Smooth muscle cell (in vitro differentiated cells): ENCODE results near the gene BTAF1. TPM values are rescaled to one million over a fixed set of nuclear protein-coding genes. Genes with fewer than 3 reads are reported as not detected.

Experiments
- DNase-seq: peaks from one replicate; lab custom pipeline; 2025; ENCODE audit not compliant: unreplicated experiment; lab: John Stamatoyannopoulos, UW
- H2AFZ ChIP-seq: fragments of 200-600 bp; sonication (generic); 2 replicates; pipeline ENCODE4 v1.6.0; 2016; ENCODE audit warnings: antibody characterized with exemption, low read depth, mild to moderate bottlenecking
- H3F3A ChIP-seq: fragments of 200-600 bp; sonication (generic); 2 replicates; pipeline ENCODE4 v1.6.0; 2017; ENCODE audit warnings: antibody characterized with exemption, low read depth
- H3K27ac ChIP-seq: fragments of 200-600 bp; sonication (generic); 2 replicates; pipeline ENCODE4 v1.5.1; 2016; ENCODE audit warnings: low read depth, mild to moderate bottlenecking
- H3K27me3 ChIP-seq: fragments of 200-600 bp; sonication (generic); 2 replicates; pipeline ENCODE4 v1.6.1; 2016; ENCODE audit warnings: low read depth, mild to moderate bottlenecking
- H3K36me3 ChIP-seq: fragments of 200-600 bp; sonication (generic); 2 replicates; pipeline ENCODE4 v1.5.1; 2016; ENCODE audit warnings: low read depth
- H3K4me1 ChIP-seq: fragments of 200-600 bp; sonication (generic); 2 replicates; pipeline ENCODE4 v1.5.1; 2016; ENCODE audit warnings: low read depth
- H3K4me2 ChIP-seq: fragments of 200-600 bp; sonication (generic); 2 replicates; pipeline ENCODE4 v1.6.0; 2016; ENCODE audit warnings: mild to moderate bottlenecking
- H3K4me3 ChIP-seq: fragments of 200-600 bp; sonication (generic); 2 replicates; pipeline ENCODE4 v1.5.1; 2016; ENCODE audit warnings: mild to moderate bottlenecking
- H3K79me2 ChIP-seq: fragments of 200-600 bp; sonication (generic); 2 replicates; pipeline ENCODE4 v1.6.0; 2016; ENCODE audit warnings: low read depth, mild to moderate bottlenecking
- H3K9ac ChIP-seq: fragments of 200-600 bp; sonication (generic); 2 replicates; pipeline ENCODE4 v1.6.0; 2016; ENCODE audit warnings: low read depth
- H3K9me3 ChIP-seq: fragments of 200-600 bp; sonication (generic); replicated peaks from 2 replicates; pipeline ENCODE4 v1.5.1; 2016; ENCODE audit warnings: low read depth
- H4K20me1 ChIP-seq: fragments of 200-600 bp; sonication (generic); 2 replicates; pipeline ENCODE4 v1.6.0; 2016; ENCODE audit warnings: low read depth
- CTCF ChIP-seq: fragments of 200-600 bp; sonication (generic); IDR thresholded peaks from 2 replicates; pipeline ENCODE4 v1.5.1; 2017; ENCODE audit warnings: borderline replicate concordance, mild to moderate bottlenecking, antibody characterized with exemption; ENCODE audit not compliant: insufficient read depth, poor library complexity, severe bottlenecking
- WGBS: methylation state at CpG from one replicate; pipeline ENCODE4 v1.1.7; 2016; ENCODE audit warnings: low lambda C conversion rate; 5-methylcytosine and 5-hydroxymethylcytosine counted together
- polyA plus RNA-seq: library from polyadenylated mRNA; unstranded; fragments of >200 nt; fragmentation: Nextera tagmentation; extraction: Ambion mirVana; gene quantifications from 2 replicates; pipeline ENCODE4 v1.2.1, GENCODE V29; 2016
- total RNA-seq: library from RNA; depleted of rRNA; stranded (reverse); fragments of >200 nt; gene quantifications from 2 replicates; pipeline ENCODE4 v1.2.3, GENCODE V29; 2014

Gene BTAF1
- total and polyA plus RNA-seq, 2 experiments from 2014 or later, result 13.2 to 47.3 TPM

DNA sequence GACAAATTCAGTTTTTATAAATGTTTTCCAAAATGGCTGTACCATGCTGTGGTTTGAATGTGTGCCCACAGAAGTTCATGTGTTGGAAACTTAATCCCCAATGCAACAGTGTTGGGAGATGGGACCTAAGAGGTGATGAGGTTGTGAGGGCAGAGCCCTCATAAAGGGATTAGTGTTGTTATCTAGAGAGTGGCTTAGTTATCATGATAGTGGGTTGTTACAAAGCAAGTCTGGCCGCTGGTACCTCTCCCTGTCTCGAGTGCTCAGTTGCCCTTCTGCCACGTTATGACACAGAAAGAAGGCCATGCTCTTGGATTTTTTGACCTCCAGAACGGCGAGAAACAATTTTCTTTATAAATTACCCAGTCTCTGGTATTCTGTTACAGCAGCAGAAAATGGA is 119.0 kb downstream of the BTAF1 start:
- no peak overlapping the region for H3K4me2 ChIP-seq
- peaks cover 29% of the 10 kb centered on the region for H3K27me3 ChIP-seq
- H3K36me3 ChIP-seq, result no peaks in the 10 kb centered on the region
- no peaks in the 10 kb centered on the region for H3K79me2 ChIP-seq
- H3K27ac ChIP-seq, result no peak overlapping the region
- H3K4me1 ChIP-seq, result peaks cover 9% of the 10 kb centered on the region
- H4K20me1 ChIP-seq, result no peaks in the 10 kb centered on the region
- no peaks in the 10 kb centered on the region for H3K9me3 ChIP-seq
- no peak overlapping the region for H3K4me3 ChIP-seq
- no peak overlapping the region for H2AFZ ChIP-seq
- 33% methylated on average over 5 of the region's 5 CpGs for WGBS
- H3K9ac ChIP-seq, result no peak overlapping the region
- no peak for DNase-seq
- no peak for TF ChIP-seq CTCF
- H3F3A ChIP-seq, result peaks cover 3% of the 10 kb centered on the region

GRCh38 chr10:92045641-92046106 is 122.1 kb downstream of the BTAF1 start:
- Histone ChIP-seq H3K27me3 (peaks cover 29% of the 10 kb centered on the region), H3K36me3 (no peaks in the 10 kb centered on the region), H4K20me1 (no peaks in the 10 kb centered on the region), H3K9ac (no peak overlapping the region), H3K4me1 (peaks cover 13% of the 10 kb centered on the region), H3K4me2 (peak overlapping the region; percentile 24), H3K27ac (no peak overlapping the region), H3K79me2 (no peaks in the 10 kb centered on the region), H3K9me3 (no peaks in the 10 kb centered on the region), H3K4me3 (no peak overlapping the region), H3F3A (no peaks in the 10 kb centered on the region), H2AFZ (no peak overlapping the region)
- 38% methylated on average over 34 of the region's 37 CpGs for WGBS
- DNase-seq, result no peak
- TF ChIP-seq CTCF, result no peak

GRCh38 chr10:92047215-92047614 is 123.6 kb downstream of the BTAF1 start:
- Histone ChIP-seq H3K9ac (no peak overlapping the region), H2AFZ (no peak overlapping the region), H3K4me1 (peaks cover 13% of the 10 kb centered on the region), H3K9me3 (no peaks in the 10 kb centered on the region), H3K27ac (no peak overlapping the region), H3F3A (no peaks in the 10 kb centered on the region), H3K36me3 (no peaks in the 10 kb centered on the region), H3K4me3 (no peak overlapping the region), H4K20me1 (no peaks in the 10 kb centered on the region), H3K79me2 (no peaks in the 10 kb centered on the region), H3K27me3 (peaks cover 29% of the 10 kb centered on the region), H3K4me2 (no peak overlapping the region)
- DNase-seq, result no peak
- TF ChIP-seq CTCF, result no peak

- Histone ChIP-seq H2AFZ (no peak overlapping the region), H3K9ac (no peak overlapping the region), H3K79me2 (no peaks in the 10 kb centered on the region), H3K9me3 (no peaks in the 10 kb centered on the region), H3K4me3 (no peak overlapping the region), H4K20me1 (no peaks in the 10 kb centered on the region), H3K4me1 (peaks cover 4% of the 10 kb centered on the region), H3K27ac (no peak overlapping the region), H3F3A (no peaks in the 10 kb centered on the region), H3K27me3 (peaks cover 2% of the 10 kb centered on the region), H3K4me2 (no peak overlapping the region), H3K36me3 (no peaks in the 10 kb centered on the region)
- WGBS, result 93% methylated on average over 18 of the region's 18 CpGs
- no peak for TF ChIP-seq CTCF
- no peak for DNase-seq
These were observed 128.5 kb downstream of the BTAF1 start for GRCh38 chr10:92052088-92052487.
